ENCODE results near the gene FAM171A2. TPM values are rescaled to one million over a fixed set of nuclear protein-coding genes. Genes with fewer than 3 reads are reported as not detected.
"Not testable (repeated sequence)": the region's sequence is repeated elsewhere in the genome, so short reads cannot be mapped to it uniquely, and the experiment has no call there.

FAM171A2 gene
- polyA plus RNA-seq, 1 donor (not counting 4 experiments of a cell fraction or from before 2014, with no cell fraction given): 0.35 TPM

DNA sequence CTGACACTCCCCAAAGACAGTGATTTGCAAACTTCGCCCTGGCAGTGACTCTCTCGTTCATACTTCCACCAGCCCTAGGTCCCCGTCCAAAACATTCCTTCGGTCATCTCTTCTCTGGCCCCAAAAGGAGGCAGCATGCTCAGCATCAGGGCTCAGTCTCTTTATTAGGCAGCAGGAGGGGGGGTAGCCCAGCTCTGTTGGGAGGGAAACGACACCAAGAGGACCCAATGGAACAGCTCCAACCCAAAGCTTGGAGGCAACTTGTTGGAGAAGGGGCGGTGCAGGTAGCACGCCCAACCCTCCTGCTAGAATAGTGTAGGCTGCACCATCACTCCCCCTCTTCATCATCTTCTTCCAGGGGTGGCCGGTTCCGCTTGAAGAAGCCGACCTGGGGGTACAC lies 8.4 kb upstream of the FAM171A2 start:
- H3K9me1 ChIP-seq (ENCODE audit: control insufficient read depth, extremely low read depth, insufficient read depth, low read length): no peaks in the 10 kb centered on the region
- no peak overlapping the region for H3K4me2 ChIP-seq (ENCODE audit: control insufficient read depth, extremely low read depth, insufficient read depth, low read depth, low read length)
- H3K4me1 ChIP-seq (ENCODE audit: control insufficient read depth, extremely low read depth, insufficient read depth, low read length): no peaks in the 10 kb centered on the region
- no peak overlapping the region for H3K9ac ChIP-seq (ENCODE audit: control insufficient read depth, extremely low read depth, insufficient read depth, low read length)
- H3K79me2 ChIP-seq (ENCODE audit: control insufficient read depth, insufficient read depth, low read length): no peaks in the 10 kb centered on the region
- no peaks in the 10 kb centered on the region for H4K20me1 ChIP-seq (ENCODE audit: control insufficient read depth, extremely low read depth, insufficient read depth, low read length)
- DNase-seq (ENCODE audit: low read depth, low spot score): no peak
- H3K27ac ChIP-seq (ENCODE audit: control insufficient read depth, insufficient read depth, low read length): no peak overlapping the region
- no peaks in the 10 kb centered on the region for H3K36me3 ChIP-seq (ENCODE audit: control insufficient read depth in 2 of 2, extremely low read depth in 1 of 2, insufficient read depth in 2 of 2, low read length in 2 of 2)
- H3K4me3 ChIP-seq (ENCODE audit: control insufficient read depth in 2 of 3, extremely low read depth in 1 of 3, insufficient read depth in 2 of 3, low read depth in 1 of 3, low read length in 3 of 3): no peak overlapping the region
- H3K9me3 ChIP-seq (ENCODE audit: control insufficient read depth, low read depth, low read length): no peaks in the 10 kb centered on the region
- H3K27me3 ChIP-seq (ENCODE audit: control insufficient read depth, extremely low read depth, insufficient read depth, low read length): peaks cover 8% of the 10 kb centered on the region
- FAIRE-seq: no peak
- TF ChIP-seq EZH2 (IDR thresholded peaks at IDR 0.05; ENCODE audit: low read length): no peak
- no peak for TF ChIP-seq CTCF (optimal IDR thresholded peaks at IDR 0.05 in 1 of 3, IDR thresholded peaks at IDR 0.05 in 1 of 3, conservative IDR thresholded peaks at IDR 0.05 in 1 of 3; ENCODE audit: extremely low read depth in 1 of 3, insufficient read depth in 2 of 3, low read length in 3 of 3)
- no peak overlapping the region for H2AFZ ChIP-seq (ENCODE audit: control insufficient read depth, low read length)
- dilution Hi-C loops (cut with MboI; ENCODE audit: extremely low pct_ligation_motif_present, low sequenced_read_pairs): no loop called here

- H3K9ac ChIP-seq (ENCODE audit: control insufficient read depth, extremely low read depth, insufficient read depth, low read length); H3K4me1 ChIP-seq (ENCODE audit: control insufficient read depth, extremely low read depth, insufficient read depth, low read length); H3K36me3 ChIP-seq (ENCODE audit: control insufficient read depth in 2 of 2, extremely low read depth in 1 of 2, insufficient read depth in 2 of 2, low read length in 2 of 2); H3K4me3 ChIP-seq (ENCODE audit: control insufficient read depth in 2 of 3, extremely low read depth in 1 of 3, insufficient read depth in 2 of 3, low read depth in 1 of 3, low read length in 3 of 3); H4K20me1 ChIP-seq (ENCODE audit: control insufficient read depth, extremely low read depth, insufficient read depth, low read length); H3K4me2 ChIP-seq (ENCODE audit: control insufficient read depth, extremely low read depth, insufficient read depth, low read depth, low read length); FAIRE-seq; H3K27ac ChIP-seq (ENCODE audit: control insufficient read depth, insufficient read depth, low read length); H3K9me1 ChIP-seq (ENCODE audit: control insufficient read depth, extremely low read depth, insufficient read depth, low read length); dilution Hi-C loops (cut with MboI; ENCODE audit: extremely low pct_ligation_motif_present, low sequenced_read_pairs); H3K79me2 ChIP-seq (ENCODE audit: control insufficient read depth, insufficient read depth, low read length); H2AFZ ChIP-seq (ENCODE audit: control insufficient read depth, low read length); DNase-seq (ENCODE audit: low read depth, low spot score); H3K9me3 ChIP-seq (ENCODE audit: control insufficient read depth, low read depth, low read length): not testable (repeated sequence)
- peaks cover 24% of the 10 kb centered on the region for H3K27me3 ChIP-seq (ENCODE audit: control insufficient read depth, extremely low read depth, insufficient read depth, low read length)
These were observed 5.9 kb upstream of the FAM171A2 start for GRCh38 chr17:44369414-44370023.

DNA sequence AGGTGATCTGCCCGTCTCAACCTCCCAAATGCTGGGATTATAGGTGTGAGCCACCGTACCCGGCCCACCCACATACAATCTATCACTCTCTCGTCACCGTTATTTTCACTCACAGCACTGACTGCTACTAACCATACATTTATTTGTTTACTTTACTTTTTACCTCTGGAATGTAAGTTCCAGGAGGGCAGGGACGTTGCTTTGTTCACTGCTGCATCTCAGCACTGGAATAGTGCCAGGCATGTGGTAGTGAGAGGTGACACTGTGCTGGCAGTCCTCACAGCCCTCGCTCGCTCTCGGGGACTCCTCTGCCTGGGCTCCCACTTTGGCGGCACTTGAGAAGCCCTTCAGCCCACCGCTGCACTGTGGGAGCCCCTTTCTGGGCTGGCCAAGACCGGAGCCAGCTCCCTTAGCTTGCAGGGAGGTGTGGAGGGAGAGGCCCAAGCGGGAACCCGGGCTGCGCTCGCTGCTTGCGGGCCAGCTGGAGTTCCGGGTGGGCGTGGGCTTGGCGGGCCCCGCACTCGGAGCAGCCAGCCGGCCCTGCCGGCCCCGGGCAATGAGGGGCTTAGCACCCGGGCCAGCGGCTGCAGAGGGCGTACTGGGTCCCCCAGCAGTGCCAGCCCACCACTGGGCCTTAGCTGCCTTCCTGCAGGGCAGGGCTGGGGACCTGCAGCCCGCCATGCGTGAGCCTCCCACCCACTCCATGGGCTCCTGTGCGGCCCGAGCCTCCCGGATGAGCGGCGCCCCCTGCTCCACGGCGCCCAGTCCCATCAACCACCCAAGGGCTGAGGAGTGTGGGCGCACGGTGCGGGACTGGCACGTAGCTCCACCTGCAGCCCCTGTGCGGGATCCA lies 5.0 kb upstream of the FAM171A2 start:
- FAIRE-seq: not testable (repeated sequence)

More for the DNA sequence above, 5.0 kb upstream of the FAM171A2 start:
- H4K20me1 ChIP-seq (ENCODE audit: control insufficient read depth, extremely low read depth, insufficient read depth, low read length); H3K4me2 ChIP-seq (ENCODE audit: control insufficient read depth, extremely low read depth, insufficient read depth, low read depth, low read length); H3K79me2 ChIP-seq (ENCODE audit: control insufficient read depth, insufficient read depth, low read length); H3K9me1 ChIP-seq (ENCODE audit: control insufficient read depth, extremely low read depth, insufficient read depth, low read length); H3K27ac ChIP-seq (ENCODE audit: control insufficient read depth, insufficient read depth, low read length); H3K4me1 ChIP-seq (ENCODE audit: control insufficient read depth, extremely low read depth, insufficient read depth, low read length); H3K4me3 ChIP-seq (ENCODE audit: control insufficient read depth in 2 of 3, extremely low read depth in 1 of 3, insufficient read depth in 2 of 3, low read depth in 1 of 3, low read length in 3 of 3); dilution Hi-C loops (cut with MboI; ENCODE audit: extremely low pct_ligation_motif_present, low sequenced_read_pairs); H3K9ac ChIP-seq (ENCODE audit: control insufficient read depth, extremely low read depth, insufficient read depth, low read length); H2AFZ ChIP-seq (ENCODE audit: control insufficient read depth, low read length); H3K36me3 ChIP-seq (ENCODE audit: control insufficient read depth in 2 of 2, extremely low read depth in 1 of 2, insufficient read depth in 2 of 2, low read length in 2 of 2); H3K9me3 ChIP-seq (ENCODE audit: control insufficient read depth, low read depth, low read length); DNase-seq (ENCODE audit: low read depth, low spot score): not testable (repeated sequence)
- H3K27me3 ChIP-seq (ENCODE audit: control insufficient read depth, extremely low read depth, insufficient read depth, low read length): peaks cover 24% of the 10 kb centered on the region

Data from keratinocyte (primary cell).